Measurements from ENCODE around the gene YPEL3.
A peak's percentile ranks its signal among the peaks of the same experiment; 100 is the strongest.

YPEL3 gene

GRCh38 chr16:30068750-30069610 is 27.0 kb downstream of the YPEL3 start:
- ATAC-seq: no peak
- H3K27ac Mint-ChIP-seq: peak overlapping the region in 1 of 2 donors; percentile 87
- peaks cover 45% of the 10 kb centered on the region for H3K4me1 Mint-ChIP-seq
- peak; percentile 55 to 61 for DNase-seq
- peak overlapping the region; percentile 51 to 60 for H3K4me3 Mint-ChIP-seq
- H3K9me3 Mint-ChIP-seq: no peaks in the 10 kb centered on the region
- no peaks in the 10 kb centered on the region for H3K27me3 Mint-ChIP-seq

- Mint-ChIP-seq H3K4me1 (peaks cover 51% of the 10 kb centered on the region), H3K27ac (peak overlapping the region in 1 of 2 donors; percentile 87), H3K27me3 (no peaks in the 10 kb centered on the region), H3K9me3 (no peaks in the 10 kb centered on the region), H3K4me3 (peak overlapping the region; percentile 51 to 60)
- ATAC-seq (no peak), DNase-seq (no peak)
These were observed 27.7 kb downstream of the YPEL3 start for GRCh38 chr16:30068333-30068732.

- DNase-seq (no peak), ATAC-seq (no peak)
- H3K4me1 Mint-ChIP-seq: peaks cover 53% of the 10 kb centered on the region
- peak overlapping the region; percentile 9 to 99 for H3K27ac Mint-ChIP-seq
- H3K27me3 Mint-ChIP-seq: no peaks in the 10 kb centered on the region
- no peaks in the 10 kb centered on the region for H3K9me3 Mint-ChIP-seq
- peak overlapping the region; percentile 98 to 99 for H3K4me3 Mint-ChIP-seq
These were observed 28.5 kb downstream of the YPEL3 start for GRCh38 chr16:30067584-30067916.

- H3K9me3 Mint-ChIP-seq: no peaks in the 10 kb centered on the region
- ATAC-seq: no peak
These were observed 29.0 kb downstream of the YPEL3 start for GRCh38 chr16:30066761-30067583.

GRCh38 chr16:30065943-30066760 is 29.9 kb downstream of the YPEL3 start:
- peak; percentile 2 for ATAC-seq
- peak overlapping the region; percentile 98 to 99 for H3K4me3 Mint-ChIP-seq
- H3K9me3 Mint-ChIP-seq: no peaks in the 10 kb centered on the region
- peaks cover 53% of the 10 kb centered on the region for H3K4me1 Mint-ChIP-seq
- no peaks in the 10 kb centered on the region for H3K27me3 Mint-ChIP-seq
- peak overlapping the region; percentile 99 for H3K27ac Mint-ChIP-seq
- no peak for DNase-seq

More at GRCh38 chr16:30066761-30067583, 29.0 kb downstream of the YPEL3 start:
- no peak for DNase-seq
- peak overlapping the region; percentile 98 to 99 for H3K4me3 Mint-ChIP-seq
- H3K27me3 Mint-ChIP-seq: no peaks in the 10 kb centered on the region
- H3K27ac Mint-ChIP-seq: peak overlapping the region; percentile 99
- peaks cover 53% of the 10 kb centered on the region for H3K4me1 Mint-ChIP-seq

- peaks cover 57% of the 10 kb centered on the region for H3K4me1 Mint-ChIP-seq
- H3K9me3 Mint-ChIP-seq: no peaks in the 10 kb centered on the region
- H3K4me3 Mint-ChIP-seq: peak within 1 kb of the TSS; percentile 98 to 99
These were observed 30.7 kb downstream of the YPEL3 start, which contains the start of gene ALDOA for GRCh38 chr16:30065102-30065942. ALDOA (plus strand) TSS chr16:30065760; CDS start chr16:30066898, 1,138 bp downstream.

GRCh38 chr16:30064729-30065101 is 31.3 kb downstream of the YPEL3 start:
- H3K27ac Mint-ChIP-seq: peak overlapping the region; percentile 99
- peak overlapping the region; percentile 98 to 99 for H3K4me3 Mint-ChIP-seq
- ATAC-seq (no peak), DNase-seq (no peak)
- peaks cover 50% of the 10 kb centered on the region for H3K4me1 Mint-ChIP-seq
- no peaks in the 10 kb centered on the region for H3K9me3 Mint-ChIP-seq
- no peaks in the 10 kb centered on the region for H3K27me3 Mint-ChIP-seq

More at GRCh38 chr16:30065102-30065942, 30.7 kb downstream of the YPEL3 start, which contains the start of gene ALDOA:
- DNase-seq (peak; percentile 96 to 98), ATAC-seq (peak; percentile 90)
- peak within 1 kb of the TSS; percentile 99 for H3K27ac Mint-ChIP-seq
- no peaks in the 10 kb centered on the region for H3K27me3 Mint-ChIP-seq

GRCh38 chr16:30063893-30064728 is 31.9 kb downstream of the YPEL3 start:
- peak overlapping the region; percentile 98 to 99 for H3K27ac Mint-ChIP-seq
- peak overlapping the region; percentile 98 to 99 for H3K4me3 Mint-ChIP-seq
- H3K9me3 Mint-ChIP-seq: no peaks in the 10 kb centered on the region
- H3K27me3 Mint-ChIP-seq: no peaks in the 10 kb centered on the region
- DNase-seq (peak; percentile 54 to 75), ATAC-seq (peak; percentile 39)
- peaks cover 45% of the 10 kb centered on the region for H3K4me1 Mint-ChIP-seq

GRCh38 chr16:30063278-30063892 is 32.6 kb downstream of the YPEL3 start:
- Mint-ChIP-seq H3K27ac (peak overlapping the region; percentile 76 to 99), H3K4me3 (peak overlapping the region; percentile 98 to 99), H3K4me1 (peaks cover 39% of the 10 kb centered on the region), H3K9me3 (no peaks in the 10 kb centered on the region), H3K27me3 (no peaks in the 10 kb centered on the region)
- DNase-seq: no peak
- ATAC-seq: no peak

- ATAC-seq (no peak), DNase-seq (no peak)
- H3K4me1 Mint-ChIP-seq: peaks cover 18% of the 10 kb centered on the region
- no peaks in the 10 kb centered on the region for H3K27me3 Mint-ChIP-seq
- no peaks in the 10 kb centered on the region for H3K9me3 Mint-ChIP-seq
- H3K4me3 Mint-ChIP-seq: no peak overlapping the region
- peak overlapping the region in 1 of 2 donors; percentile 78 for H3K27ac Mint-ChIP-seq
These were observed 35.0 kb downstream of the YPEL3 start for GRCh38 chr16:30060836-30061554.

GRCh38 chr16:30060346-30060745 is 35.7 kb downstream of the YPEL3 start:
- Mint-ChIP-seq H3K27ac (peak overlapping the region in 1 of 2 donors; percentile 78), H3K4me3 (no peak overlapping the region), H3K9me3 (no peaks in the 10 kb centered on the region), H3K27me3 (no peaks in the 10 kb centered on the region), H3K4me1 (peaks cover 19% of the 10 kb centered on the region)
- no peak for ATAC-seq
- no peak for DNase-seq

GRCh38 chr16:30054959-30055553 is 41.0 kb downstream of the YPEL3 start:
- no peaks in the 10 kb centered on the region for H3K9me3 Mint-ChIP-seq
- H3K4me3 Mint-ChIP-seq: peak overlapping the region in 1 of 2 donors; percentile 24
- peak; percentile 80 for ATAC-seq
- peaks cover 16% of the 10 kb centered on the region for H3K27me3 Mint-ChIP-seq
- no peak overlapping the region for H3K27ac Mint-ChIP-seq
- H3K4me1 Mint-ChIP-seq: peaks cover 42% of the 10 kb centered on the region
- peak; percentile 54 to 62 for DNase-seq

Data from stimulated activated naive CD8-positive, alpha-beta T cell treated with anti-CD3 and anti-CD28 coated beads, Interleukin-15, amount 100 ng/mL, for 72 hours (primary cell).